Stimulated activated CD8-positive, alpha-beta memory T cell treated with anti-CD3 and anti-CD28 coated beads, Interleukin-15, amount 100 ng/mL, for 1 hour (primary cell): ENCODE measurements around the gene SYNGR3.
"Not testable (repeated sequence)": the region's sequence is repeated elsewhere in the genome, so short reads cannot be mapped to it uniquely, and the experiment has no call there.

Source experiments
- DNase-seq: peaks from one replicate; pipeline ENCODE4 v3.0.0-alpha.2; 2020; ENCODE audit warnings: low read depth

Gene SYNGR3

GRCh38 chr16:2029350-2029749 is 39.6 kb downstream of the SYNGR3 start:
- no peak for DNase-seq

GRCh38 chr16:2030036-2030435 is 40.3 kb downstream of the SYNGR3 start:
- no peak for DNase-seq

GRCh38 chr16:2031081-2031577 is 41.4 kb downstream of the SYNGR3 start:
- DNase-seq: no peak

GRCh38 chr16:2032285-2033056 is 42.7 kb downstream of the SYNGR3 start:
- DNase-seq: no peak

- DNase-seq: no peak
Observed at GRCh38 chr16:2033057-2033908, 43.5 kb downstream of the SYNGR3 start.

- DNase-seq: not testable (repeated sequence)
Observed at GRCh38 chr16:2033909-2034695, 44.3 kb downstream of the SYNGR3 start.

- DNase-seq: no peak
Observed at GRCh38 chr16:2034696-2035430, 45.1 kb downstream of the SYNGR3 start.

- no peak for DNase-seq
Observed at GRCh38 chr16:2035431-2036199, 45.8 kb downstream of the SYNGR3 start.

GRCh38 chr16:2036200-2036966 is 46.6 kb downstream of the SYNGR3 start:
- DNase-seq: no peak

GRCh38 chr16:2037115-2037514 is 47.3 kb downstream of the SYNGR3 start:
- no peak for DNase-seq

GRCh38 chr16:2037647-2038381 is 48.0 kb downstream of the SYNGR3 start:
- DNase-seq: no peak

GRCh38 chr16:2038382-2039231 is 48.8 kb downstream of the SYNGR3 start:
- no peak for DNase-seq

GRCh38 chr16:2039274-2040031 is 49.7 kb downstream of the SYNGR3 start:
- no peak for DNase-seq

- no peak for DNase-seq
Observed at GRCh38 chr16:2040041-2040786, 50.4 kb downstream of the SYNGR3 start.

- no peak for DNase-seq
Observed at GRCh38 chr16:2040787-2041522, 51.2 kb downstream of the SYNGR3 start.
